Measurements from ENCODE around the gene METTL8.

DNA sequence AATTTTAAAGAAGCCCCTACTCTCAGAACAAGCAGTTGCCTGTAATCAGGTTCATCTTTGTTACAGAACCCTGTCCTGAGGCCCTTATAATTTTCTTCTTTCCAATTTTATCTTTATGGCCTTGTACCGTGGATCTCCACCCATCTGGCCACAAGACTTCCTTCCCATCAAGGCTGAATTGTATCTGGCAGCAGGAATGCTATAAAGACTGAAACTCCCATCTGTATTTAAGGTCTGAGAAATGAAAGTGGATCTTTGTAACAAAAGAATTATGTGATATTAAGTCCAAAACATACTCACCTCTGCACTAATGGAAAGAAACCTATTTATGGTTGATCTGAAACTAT lies 91.8 kb downstream of the METTL8 start:
- TF ChIP-seq, protein P1, sequence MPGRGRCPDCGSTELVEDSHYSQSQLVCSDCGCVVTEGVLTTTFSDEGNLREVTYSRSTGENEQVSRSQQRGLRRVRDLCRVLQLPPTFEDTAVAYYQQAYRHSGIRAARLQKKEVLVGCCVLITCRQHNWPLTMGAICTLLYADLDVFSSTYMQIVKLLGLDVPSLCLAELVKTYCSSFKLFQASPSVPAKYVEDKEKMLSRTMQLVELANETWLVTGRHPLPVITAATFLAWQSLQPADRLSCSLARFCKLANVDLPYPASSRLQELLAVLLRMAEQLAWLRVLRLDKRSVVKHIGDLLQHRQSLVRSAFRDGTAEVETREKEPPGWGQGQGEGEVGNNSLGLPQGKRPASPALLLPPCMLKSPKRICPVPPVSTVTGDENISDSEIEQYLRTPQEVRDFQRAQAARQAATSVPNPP (CRISPR knock-in tag; IDR thresholded peaks at IDR 0.05) = no peak
- no peak for TF ChIP-seq ZNF335 (CRISPR knock-in tag; IDR thresholded peaks at IDR 0.05)
- TF ChIP-seq, protein P2, sequence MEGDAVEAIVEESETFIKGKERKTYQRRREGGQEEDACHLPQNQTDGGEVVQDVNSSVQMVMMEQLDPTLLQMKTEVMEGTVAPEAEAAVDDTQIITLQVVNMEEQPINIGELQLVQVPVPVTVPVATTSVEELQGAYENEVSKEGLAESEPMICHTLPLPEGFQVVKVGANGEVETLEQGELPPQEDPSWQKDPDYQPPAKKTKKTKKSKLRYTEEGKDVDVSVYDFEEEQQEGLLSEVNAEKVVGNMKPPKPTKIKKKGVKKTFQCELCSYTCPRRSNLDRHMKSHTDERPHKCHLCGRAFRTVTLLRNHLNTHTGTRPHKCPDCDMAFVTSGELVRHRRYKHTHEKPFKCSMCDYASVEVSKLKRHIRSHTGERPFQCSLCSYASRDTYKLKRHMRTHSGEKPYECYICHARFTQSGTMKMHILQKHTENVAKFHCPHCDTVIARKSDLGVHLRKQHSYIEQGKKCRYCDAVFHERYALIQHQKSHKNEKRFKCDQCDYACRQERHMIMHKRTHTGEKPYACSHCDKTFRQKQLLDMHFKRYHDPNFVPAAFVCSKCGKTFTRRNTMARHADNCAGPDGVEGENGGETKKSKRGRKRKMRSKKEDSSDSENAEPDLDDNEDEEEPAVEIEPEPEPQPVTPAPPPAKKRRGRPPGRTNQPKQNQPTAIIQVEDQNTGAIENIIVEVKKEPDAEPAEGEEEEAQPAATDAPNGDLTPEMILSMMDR (CRISPR knock-in tag; IDR thresholded peaks at IDR 0.05) = no peak
- no peak for TF ChIP-seq TBX2 (CRISPR knock-in tag; IDR thresholded peaks at IDR 0.05; ENCODE audit: borderline replicate concordance)

All from HepG2 (cell line).